NCI-H2227 (cell line): ENCODE results near the gene EXPH5.
"Not testable (repeated sequence)": the region's sequence is repeated elsewhere in the genome, so short reads cannot be mapped to it uniquely, and the experiment has no call there.

ENCODE experiments used
- DNase-seq: peaks from one replicate; lab custom pipeline; 2025; ENCODE audit not compliant: unreplicated experiment; lab: John Stamatoyannopoulos, UW

The EXPH5 gene

GRCh38 chr11:108601150-108601549 lies 7.6 kb upstream of the EXPH5 start:
- DNase-seq = no peak

- DNase-seq = no peak
Observed at GRCh38 chr11:108599978-108600377, 6.4 kb upstream of the EXPH5 start.

GRCh38 chr11:108597736-108598355 lies 4.3 kb upstream of the EXPH5 start:
- no peak for DNase-seq

GRCh38 chr11:108596701-108597100 lies 3.1 kb upstream of the EXPH5 start:
- DNase-seq = no peak

GRCh38 chr11:108593923-108594434 lies 411 bp upstream of the EXPH5 start:
- DNase-seq = no peak

- DNase-seq = no peak
Observed at GRCh38 chr11:108592591-108593213, 866 bp downstream of the EXPH5 start.

GRCh38 chr11:108591893-108592292 lies 1.7 kb downstream of the EXPH5 start:
- no peak for DNase-seq

GRCh38 chr11:108589136-108589535 lies 4.4 kb downstream of the EXPH5 start:
- DNase-seq = no peak

GRCh38 chr11:108588287-108588686 lies 5.3 kb downstream of the EXPH5 start:
- DNase-seq = no peak

GRCh38 chr11:108587109-108587508 lies 6.5 kb downstream of the EXPH5 start:
- DNase-seq = no peak

GRCh38 chr11:108586600-108586999 lies 7.0 kb downstream of the EXPH5 start:
- DNase-seq = no peak

GRCh38 chr11:108586185-108586584 lies 7.4 kb downstream of the EXPH5 start:
- DNase-seq = not testable (repeated sequence)

- DNase-seq = no peak
Observed at GRCh38 chr11:108584973-108585372, 8.6 kb downstream of the EXPH5 start.

- DNase-seq = no peak
Observed at GRCh38 chr11:108580645-108581044, 12.9 kb downstream of the EXPH5 start.

GRCh38 chr11:108580043-108580442 lies 13.5 kb downstream of the EXPH5 start:
- no peak for DNase-seq

- DNase-seq = no peak
Observed at GRCh38 chr11:108576523-108576922, 17.0 kb downstream of the EXPH5 start.

- no peak for DNase-seq
Observed at GRCh38 chr11:108574675-108575074, 18.9 kb downstream of the EXPH5 start.

GRCh38 chr11:108571001-108571400 lies 22.6 kb downstream of the EXPH5 start:
- no peak for DNase-seq

GRCh38 chr11:108569896-108570295 lies 23.7 kb downstream of the EXPH5 start:
- DNase-seq = no peak

GRCh38 chr11:108568195-108568858 lies 25.2 kb downstream of the EXPH5 start:
- no peak for DNase-seq

GRCh38 chr11:108565653-108566052 lies 27.9 kb downstream of the EXPH5 start:
- no peak for DNase-seq
